HAP-1 (cell line): ENCODE results near the gene PRAMEF4.
"Not testable (repeated sequence)": the region's sequence is repeated elsewhere in the genome, so short reads cannot be mapped to it uniquely, and the experiment has no call there.

Source experiments
- DNase-seq, 2 experiments: peaks; one replicate each; pipeline ENCODE4 v3.0.0-alpha.2; 2016 to 2020; ENCODE audit warnings: low spot score in 2 of 2
- H3K27me3 ChIP-seq: fragments of 250-450 bp; sonication (Bioruptor Pico); 2 replicates; pipeline ENCODE4 v1.5.1; 2020; ENCODE audit warnings: low read depth, mild to moderate bottlenecking, moderate library complexity
- H3K36me3 ChIP-seq: fragments of 250-450 bp; sonication (Bioruptor Pico); replicated peaks from 2 replicates; pipeline ENCODE4 v1.5.1; 2020; ENCODE audit warnings: mild to moderate bottlenecking
- H3K4me1 ChIP-seq: fragments of 250-450 bp; sonication (Bioruptor Pico); 2 replicates; pipeline ENCODE4 v1.5.1; 2020; ENCODE audit warnings: mild to moderate bottlenecking
- H3K4me3 ChIP-seq: fragments of 250-450 bp; sonication (Bioruptor Pico); 2 replicates; pipeline ENCODE4 v1.5.1; 2020; ENCODE audit warnings: mild to moderate bottlenecking, moderate library complexity
- H3K9me3 ChIP-seq: fragments of 250-450 bp; sonication (Bioruptor Pico); 2 replicates; pipeline ENCODE4 v1.5.1; 2020; ENCODE audit warnings: mild to moderate bottlenecking, moderate library complexity
- in situ Hi-C: fragments of 300-500 bp; cut with MboI; formaldehyde crosslinking; loops from 3 replicates; pipeline ENCODE4 v1.14.3; 2020; ENCODE audit warnings: low sequenced_read_pairs, inconsistent platforms, mixed read lengths

PRAMEF4 gene

GRCh38 chr1:12886101-12886500 lies at the start of gene PRAMEF4:
TSS of gene PRAMEF4 (minus strand) at chr1:12886201. CDS start at chr1:12883394, 2,807 bp downstream.
- DNase-seq, H3K36me3 ChIP-seq, H3K4me1 ChIP-seq, H3K4me3 ChIP-seq, H3K27me3 ChIP-seq, in situ Hi-C loops, H3K9me3 ChIP-seq: not testable (repeated sequence)

- DNase-seq, H3K27me3 ChIP-seq, H3K4me3 ChIP-seq, H3K36me3 ChIP-seq, in situ Hi-C loops, H3K9me3 ChIP-seq, H3K4me1 ChIP-seq: not testable (repeated sequence)
Observed at GRCh38 chr1:12924368-12924767, 38.4 kb upstream of the PRAMEF4 start.

- H3K36me3 ChIP-seq, H3K4me3 ChIP-seq, H3K4me1 ChIP-seq, H3K9me3 ChIP-seq, in situ Hi-C loops, H3K27me3 ChIP-seq, DNase-seq: not testable (repeated sequence)
Observed at GRCh38 chr1:12921749-12922148, 35.7 kb upstream of the PRAMEF4 start.

- H3K27me3 ChIP-seq, DNase-seq, H3K9me3 ChIP-seq, H3K36me3 ChIP-seq, H3K4me1 ChIP-seq, H3K4me3 ChIP-seq, in situ Hi-C loops: not testable (repeated sequence)
Observed at GRCh38 chr1:12916310-12916709, 30.3 kb upstream of the PRAMEF4 start, which contains the start of gene PRAMEF7. TSS of gene PRAMEF7 (plus strand) at chr1:12916610. CDS start at chr1:12917693, 1,083 bp downstream.

GRCh38 chr1:12903793-12904572 lies 18.0 kb upstream of the PRAMEF4 start:
- in situ Hi-C loops, H3K4me3 ChIP-seq, H3K36me3 ChIP-seq, H3K9me3 ChIP-seq, H3K4me1 ChIP-seq, DNase-seq, H3K27me3 ChIP-seq: not testable (repeated sequence)

GRCh38 chr1:12899186-12899585 lies 13.2 kb upstream of the PRAMEF4 start:
- H3K9me3 ChIP-seq, DNase-seq, in situ Hi-C loops, H3K4me1 ChIP-seq, H3K4me3 ChIP-seq, H3K27me3 ChIP-seq, H3K36me3 ChIP-seq: not testable (repeated sequence)

GRCh38 chr1:12898170-12898569 lies 12.2 kb upstream of the PRAMEF4 start, which contains the start of gene PRAMEF10:
TSS of gene PRAMEF10 (minus strand) at chr1:12898270. CDS start at chr1:12895847, 2,423 bp downstream.
- H3K4me1 ChIP-seq, H3K27me3 ChIP-seq, H3K4me3 ChIP-seq, H3K36me3 ChIP-seq, DNase-seq, H3K9me3 ChIP-seq, in situ Hi-C loops: not testable (repeated sequence)

GRCh38 chr1:12878453-12878852 lies 7.5 kb downstream of the PRAMEF4 start:
- in situ Hi-C loops, H3K36me3 ChIP-seq: not testable (repeated sequence)

GRCh38 chr1:12863131-12863880 lies 22.7 kb downstream of the PRAMEF4 start:
- DNase-seq, H3K9me3 ChIP-seq, in situ Hi-C loops, H3K36me3 ChIP-seq, H3K4me1 ChIP-seq, H3K4me3 ChIP-seq, H3K27me3 ChIP-seq: not testable (repeated sequence)

More at GRCh38 chr1:12878453-12878852, 7.5 kb downstream of the PRAMEF4 start:
- not testable (repeated sequence) for H3K27me3 ChIP-seq, H3K9me3 ChIP-seq, DNase-seq, H3K4me1 ChIP-seq, H3K4me3 ChIP-seq

- H3K36me3 ChIP-seq, H3K4me3 ChIP-seq, H3K9me3 ChIP-seq, H3K27me3 ChIP-seq, in situ Hi-C loops, DNase-seq, H3K4me1 ChIP-seq: not testable (repeated sequence)
Observed at GRCh38 chr1:12856786-12857185, 29.2 kb downstream of the PRAMEF4 start, which contains the start of gene PRAMEF2. TSS of gene PRAMEF2 (plus strand) at chr1:12857086. CDS start at chr1:12859010, 1,924 bp downstream.

GRCh38 chr1:12851779-12852178 lies 34.2 kb downstream of the PRAMEF4 start:
- in situ Hi-C loops = no loop called here
- Histone ChIP-seq H3K27me3 (no peaks in the 10 kb centered on the region), H3K9me3 (no peaks in the 10 kb centered on the region), H3K36me3 (no peaks in the 10 kb centered on the region), H3K4me3 (no peak overlapping the region), H3K4me1 (no peaks in the 10 kb centered on the region)
- DNase-seq = no peak

GRCh38 chr1:12848620-12849019 lies 37.4 kb downstream of the PRAMEF4 start, which contains the start of gene HNRNPCL1:
TSS of gene HNRNPCL1 (minus strand) at chr1:12848720. CDS start at chr1:12848289, 431 bp downstream.
- H3K36me3 ChIP-seq, H3K27me3 ChIP-seq, H3K4me3 ChIP-seq, H3K4me1 ChIP-seq, in situ Hi-C loops, DNase-seq, H3K9me3 ChIP-seq: not testable (repeated sequence)

GRCh38 chr1:12833251-12833650 lies 52.8 kb downstream of the PRAMEF4 start:
- DNase-seq, H3K36me3 ChIP-seq, H3K9me3 ChIP-seq, H3K4me3 ChIP-seq, H3K4me1 ChIP-seq, in situ Hi-C loops, H3K27me3 ChIP-seq: not testable (repeated sequence)

GRCh38 chr1:12831310-12831709 lies 54.7 kb downstream of the PRAMEF4 start, which contains the start of gene PRAMEF11:
TSS of gene PRAMEF11 (minus strand) at chr1:12831410. CDS start at chr1:12828789, 2,621 bp downstream.
- DNase-seq, H3K27me3 ChIP-seq, H3K4me3 ChIP-seq, H3K4me1 ChIP-seq, H3K36me3 ChIP-seq, H3K9me3 ChIP-seq, in situ Hi-C loops: not testable (repeated sequence)
